Measurements from ENCODE around the gene TM4SF1. TPM values are rescaled to one million over a fixed set of nuclear protein-coding genes. Genes with fewer than 3 reads are reported as not detected.

The TM4SF1 gene
- total and polyA plus RNA-seq, 4 donors, result 117 to 477 (median 213) TPM

DNA sequence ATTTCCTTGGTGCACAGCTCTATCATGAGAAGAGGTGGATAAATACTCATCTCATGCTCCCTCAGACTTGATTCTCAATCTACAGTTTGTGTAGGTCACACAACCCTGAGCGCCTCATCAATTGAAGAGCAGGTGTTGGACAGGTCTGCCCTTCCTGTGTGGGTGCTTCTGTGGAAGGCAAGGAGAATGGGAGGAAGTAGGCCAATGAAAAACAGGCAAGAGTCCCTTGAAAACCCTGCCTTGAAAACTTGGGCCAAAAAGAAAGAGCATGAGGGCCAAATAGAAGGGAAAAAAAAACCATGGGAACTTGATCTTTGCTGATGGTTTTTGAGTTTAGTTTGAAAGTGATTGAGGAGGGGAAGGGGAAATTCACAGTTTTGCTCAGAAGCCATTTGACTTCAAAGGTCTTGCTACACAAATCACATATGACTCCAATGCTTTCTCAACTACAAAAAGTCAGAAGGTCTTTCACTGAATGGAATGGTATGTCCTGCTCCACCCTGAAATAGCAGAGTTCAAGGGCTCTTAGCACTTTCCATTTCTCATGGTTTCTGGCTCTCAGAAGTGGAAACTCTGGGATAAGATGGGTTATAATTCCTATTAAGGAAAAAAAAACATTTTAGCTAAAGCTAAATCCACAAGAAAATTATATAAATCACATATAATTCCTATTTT is 37.2 kb upstream of the TM4SF1 start:
- DNase-seq (no peak), ATAC-seq (ENCODE audit: low FRiP score) (peak; percentile 72)
- Histone ChIP-seq H3K27me3 (ENCODE audit: control insufficient read depth in 1 of 2, insufficient read depth in 2 of 2, low read length in 1 of 2) (no peaks in the 10 kb centered on the region), H3K27ac (ENCODE audit: low read depth in 1 of 2, low read length in 2 of 2) (peak overlapping the region in 1 of 2 donors; percentile 17), H3K9me3 (ENCODE audit: control insufficient read depth, low read length) (no peaks in the 10 kb centered on the region), H3K4me1 (ENCODE audit: control insufficient read depth in 1 of 2, insufficient read depth in 2 of 2, low read length in 2 of 2) (peaks cover 0 to 3% of the 10 kb centered on the region in 2 donors), H3K36me3 (ENCODE audit: control insufficient read depth in 1 of 2, insufficient read depth in 2 of 2, low read length in 1 of 2) (no peaks in the 10 kb centered on the region), H3K4me3 (ENCODE audit: low read length in 2 of 2) (no peak overlapping the region)
- 97 to 100% methylated on average over 1 of the region's 1 CpG for WGBS, 2 donors
- intact Hi-C loops (cut with DNase I), result no loop called here

DNA sequence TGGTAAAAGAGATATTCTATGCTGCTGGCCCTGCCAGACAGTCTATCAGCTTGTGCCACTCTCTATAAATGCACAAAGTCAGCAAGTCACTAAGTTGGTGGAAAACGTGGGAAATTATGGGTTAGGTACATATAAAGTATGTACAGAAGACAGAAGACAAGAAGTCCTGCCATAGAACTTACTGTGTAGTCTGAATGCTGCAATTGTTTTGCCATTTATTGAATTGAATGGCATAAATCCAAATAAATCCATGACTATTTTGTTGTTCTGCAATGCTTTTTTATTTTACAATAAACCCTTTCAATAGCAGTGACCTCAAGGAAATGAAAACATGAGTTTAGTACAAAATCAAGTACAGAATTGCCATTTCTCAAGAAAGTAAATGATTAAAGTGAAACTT is 34.1 kb upstream of the TM4SF1 start:
- intact Hi-C loops (cut with DNase I), result no loop called here
- DNase-seq (no peak), ATAC-seq (ENCODE audit: low FRiP score) (no peak)
- H3K9me3 ChIP-seq (ENCODE audit: control insufficient read depth, low read length), result no peaks in the 10 kb centered on the region
- H3K4me3 ChIP-seq (ENCODE audit: low read length in 2 of 2), result no peak overlapping the region
- WGBS, 2 donors, result 43 to 67% methylated on average over 1 of the region's 1 CpG
- peaks cover 0 to 5% of the 10 kb centered on the region in 2 donors for H3K4me1 ChIP-seq (ENCODE audit: control insufficient read depth in 1 of 2, insufficient read depth in 2 of 2, low read length in 2 of 2)
- no peaks in the 10 kb centered on the region for H3K36me3 ChIP-seq (ENCODE audit: control insufficient read depth in 1 of 2, insufficient read depth in 2 of 2, low read length in 1 of 2)
- H3K27me3 ChIP-seq (ENCODE audit: control insufficient read depth in 1 of 2, insufficient read depth in 2 of 2, low read length in 1 of 2), result no peaks in the 10 kb centered on the region
- H3K27ac ChIP-seq (ENCODE audit: low read depth in 1 of 2, low read length in 2 of 2), result no peak overlapping the region

DNA sequence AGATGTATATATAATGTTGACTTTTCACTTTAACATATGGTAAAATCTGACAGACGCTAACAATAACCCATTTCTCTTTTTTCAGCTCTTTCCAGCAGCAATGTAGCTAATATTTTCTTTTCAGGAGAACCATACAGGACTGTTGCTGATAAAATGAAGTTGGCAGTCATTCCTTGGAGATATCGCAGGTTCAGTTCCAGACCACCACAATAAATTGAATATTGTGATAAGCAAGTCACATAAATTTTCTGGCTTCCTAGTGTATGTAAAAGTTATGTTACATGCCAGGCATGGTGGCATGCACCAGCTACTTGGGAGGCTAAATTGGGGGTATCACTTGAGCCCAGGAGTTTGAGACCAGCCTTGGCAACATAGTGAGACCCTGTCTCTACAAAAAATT is 31.9 kb upstream of the TM4SF1 start:
- ATAC-seq (ENCODE audit: low FRiP score) (no peak), DNase-seq (no peak)
- H3K4me1 ChIP-seq (ENCODE audit: control insufficient read depth in 1 of 2, insufficient read depth in 2 of 2, low read length in 2 of 2), result peaks cover 0 to 2% of the 10 kb centered on the region in 2 donors
- no peak overlapping the region for H3K27ac ChIP-seq (ENCODE audit: low read depth in 1 of 2, low read length in 2 of 2)
- no peaks in the 10 kb centered on the region for H3K9me3 ChIP-seq (ENCODE audit: control insufficient read depth, low read length)
- H3K36me3 ChIP-seq (ENCODE audit: control insufficient read depth in 1 of 2, insufficient read depth in 2 of 2, low read length in 1 of 2), result no peaks in the 10 kb centered on the region
- intact Hi-C loops (cut with DNase I), result loop anchor here in 1 of 2 donors (5.0 kb wide), 1 partner anchor 43 kb away; no protein-coding TSS in a partner anchor
- no peak overlapping the region for H3K4me3 ChIP-seq (ENCODE audit: low read length in 2 of 2)
- 52 to 56% methylated on average over 2 of the region's 2 CpGs for WGBS, 2 donors
- no peaks in the 10 kb centered on the region for H3K27me3 ChIP-seq (ENCODE audit: control insufficient read depth in 1 of 2, insufficient read depth in 2 of 2, low read length in 1 of 2)

DNA sequence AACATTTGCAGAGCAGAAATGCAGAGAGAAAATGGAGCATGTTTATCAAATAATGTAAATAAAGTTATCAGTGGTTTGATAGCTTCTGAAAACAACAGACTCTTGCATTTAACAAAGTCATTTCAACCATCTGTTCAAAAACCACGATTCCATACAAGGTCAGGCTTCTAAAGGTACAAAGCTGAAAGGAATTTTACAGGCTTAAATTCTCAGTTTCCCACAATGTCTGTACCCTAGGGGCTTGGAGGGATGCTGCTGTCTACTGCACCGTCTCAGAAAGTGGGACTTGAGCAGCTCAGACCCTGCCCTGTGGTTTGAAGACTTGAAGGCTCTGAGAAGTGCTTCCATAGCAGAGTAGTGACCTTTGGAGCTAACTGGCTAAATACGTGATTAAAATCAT is 30.4 kb upstream of the TM4SF1 start:
- H3K4me3 ChIP-seq (ENCODE audit: low read length in 2 of 2), result no peak overlapping the region
- peaks cover 0 to 2% of the 10 kb centered on the region in 2 donors for H3K4me1 ChIP-seq (ENCODE audit: control insufficient read depth in 1 of 2, insufficient read depth in 2 of 2, low read length in 2 of 2)
- no peaks in the 10 kb centered on the region for H3K9me3 ChIP-seq (ENCODE audit: control insufficient read depth, low read length)
- H3K36me3 ChIP-seq (ENCODE audit: control insufficient read depth in 1 of 2, insufficient read depth in 2 of 2, low read length in 1 of 2), result no peaks in the 10 kb centered on the region
- intact Hi-C loops (cut with DNase I), result loop anchor here in 1 of 2 donors (5.0 kb wide), 1 partner anchor 44 kb away; no protein-coding TSS in a partner anchor
- H3K27ac ChIP-seq (ENCODE audit: low read depth in 1 of 2, low read length in 2 of 2), result no peak overlapping the region
- ATAC-seq (ENCODE audit: low FRiP score) (no peak), DNase-seq (no peak)
- 11 to 12% methylated on average over 3 of the region's 3 CpGs for WGBS, 2 donors
- H3K27me3 ChIP-seq (ENCODE audit: control insufficient read depth in 1 of 2, insufficient read depth in 2 of 2, low read length in 1 of 2), result no peaks in the 10 kb centered on the region

DNA sequence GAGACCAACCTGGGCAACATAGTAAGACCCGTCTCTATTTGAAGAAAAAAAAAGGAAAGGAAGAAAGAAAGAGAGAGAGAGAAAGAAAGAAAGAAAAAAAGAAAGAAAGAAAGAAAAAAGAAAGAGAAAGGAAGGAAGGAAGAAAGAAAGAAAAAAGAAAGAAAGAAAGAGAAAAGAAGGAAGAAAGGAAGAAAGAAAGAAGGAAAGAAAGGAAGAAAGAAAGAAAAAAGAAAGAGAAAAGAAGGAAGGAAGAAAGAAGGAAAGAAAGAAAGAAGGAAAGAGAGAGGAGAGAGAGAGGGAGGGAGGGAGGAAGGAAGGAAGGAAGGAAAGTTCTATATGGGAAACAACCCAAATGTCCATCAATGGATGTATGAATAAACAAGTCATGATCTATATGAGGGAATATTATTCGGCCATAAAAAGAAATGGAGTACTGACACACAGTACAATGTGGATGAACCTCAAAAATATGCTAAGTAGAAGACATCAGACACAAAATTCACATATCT is 28.8 kb upstream of the TM4SF1 start:
- Histone ChIP-seq H3K4me1 (ENCODE audit: control insufficient read depth in 1 of 2, insufficient read depth in 2 of 2, low read length in 2 of 2) (peaks cover 2 to 3% of the 10 kb centered on the region in 2 donors), H3K27me3 (ENCODE audit: control insufficient read depth in 1 of 2, insufficient read depth in 2 of 2, low read length in 1 of 2) (no peaks in the 10 kb centered on the region), H3K36me3 (ENCODE audit: control insufficient read depth in 1 of 2, insufficient read depth in 2 of 2, low read length in 1 of 2) (no peaks in the 10 kb centered on the region), H3K27ac (ENCODE audit: low read depth in 1 of 2, low read length in 2 of 2) (no peak overlapping the region), H3K4me3 (ENCODE audit: low read length in 2 of 2) (no peak overlapping the region), H3K9me3 (ENCODE audit: control insufficient read depth, low read length) (no peaks in the 10 kb centered on the region)
- intact Hi-C loops (cut with DNase I), result loop anchor here in 1 of 2 donors (5.0 kb wide), 1 partner anchor 46 kb away; no protein-coding TSS in a partner anchor
- no peak for ATAC-seq (ENCODE audit: low FRiP score)
- 98 to 100% methylated on average over 2 of the region's 2 CpGs for WGBS, 2 donors
- no peak for DNase-seq

DNA sequence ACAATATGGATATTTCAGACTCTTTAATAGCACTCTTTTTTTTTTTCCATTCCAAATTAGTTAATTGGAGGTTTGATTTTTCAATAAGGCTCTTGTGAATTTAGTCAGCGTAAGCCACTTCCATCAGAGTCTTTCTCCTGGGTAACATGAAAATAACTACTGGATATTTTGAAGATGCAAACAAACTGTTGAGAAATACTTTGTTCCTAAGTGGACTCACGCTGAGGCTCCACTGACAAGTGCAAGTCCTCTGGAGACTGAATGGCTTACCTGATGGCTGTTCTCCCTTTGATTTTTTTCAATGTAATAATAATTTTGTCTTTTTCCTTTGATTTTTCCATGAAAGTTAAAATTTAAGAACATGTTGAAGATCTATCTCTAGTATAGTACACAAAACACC is 26.0 kb upstream of the TM4SF1 start:
- no peaks in the 10 kb centered on the region for H3K36me3 ChIP-seq (ENCODE audit: control insufficient read depth in 1 of 2, insufficient read depth in 2 of 2, low read length in 1 of 2)
- no peak overlapping the region for H3K27ac ChIP-seq (ENCODE audit: low read depth in 1 of 2, low read length in 2 of 2)
- DNase-seq, result no peak
- ATAC-seq (ENCODE audit: low FRiP score), result no peak
- H3K4me1 ChIP-seq (ENCODE audit: control insufficient read depth in 1 of 2, insufficient read depth in 2 of 2, low read length in 2 of 2), result peaks cover 2 to 6% of the 10 kb centered on the region in 2 donors
- H3K9me3 ChIP-seq (ENCODE audit: control insufficient read depth, low read length), result no peaks in the 10 kb centered on the region
- H3K4me3 ChIP-seq (ENCODE audit: low read length in 2 of 2), result no peak overlapping the region
- WGBS, 2 donors, result 98 to 100% methylated on average over 2 of the region's 2 CpGs
- intact Hi-C loops (cut with DNase I), result no loop called here
- H3K27me3 ChIP-seq (ENCODE audit: control insufficient read depth in 1 of 2, insufficient read depth in 2 of 2, low read length in 1 of 2), result no peaks in the 10 kb centered on the region

DNA sequence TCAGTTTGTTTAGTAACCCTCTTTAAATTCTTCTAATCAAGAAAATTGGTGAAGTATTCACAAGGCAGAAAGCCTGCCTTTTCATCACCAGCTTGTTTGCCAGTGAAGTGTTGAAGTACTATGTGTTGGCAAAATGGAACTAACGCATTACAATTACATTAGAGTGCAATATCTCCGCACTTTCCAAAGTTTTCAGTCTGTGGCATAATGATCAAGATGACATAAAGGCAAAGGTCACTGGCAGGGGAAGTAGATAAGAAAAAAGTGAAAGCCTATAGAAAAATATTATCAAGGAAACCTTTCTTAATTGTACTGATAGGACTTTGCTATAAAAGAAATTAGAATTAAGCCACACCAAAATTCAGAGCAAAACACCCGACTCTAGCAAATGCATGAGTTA is 25.0 kb upstream of the TM4SF1 start:
- Histone ChIP-seq H3K9me3 (ENCODE audit: control insufficient read depth, low read length) (no peaks in the 10 kb centered on the region), H3K36me3 (ENCODE audit: control insufficient read depth in 1 of 2, insufficient read depth in 2 of 2, low read length in 1 of 2) (no peaks in the 10 kb centered on the region), H3K4me1 (ENCODE audit: control insufficient read depth in 1 of 2, insufficient read depth in 2 of 2, low read length in 2 of 2) (peaks cover 0 to 6% of the 10 kb centered on the region in 2 donors), H3K4me3 (ENCODE audit: low read length in 2 of 2) (no peak overlapping the region), H3K27ac (ENCODE audit: low read depth in 1 of 2, low read length in 2 of 2) (peak overlapping the region in 1 of 2 donors; percentile 39), H3K27me3 (ENCODE audit: control insufficient read depth in 1 of 2, insufficient read depth in 2 of 2, low read length in 1 of 2) (no peaks in the 10 kb centered on the region)
- WGBS, 2 donors, result 94 to 95% methylated on average over 3 of the region's 3 CpGs
- no peak for DNase-seq
- no peak for ATAC-seq (ENCODE audit: low FRiP score)
- intact Hi-C loops (cut with DNase I), result no loop called here

DNA sequence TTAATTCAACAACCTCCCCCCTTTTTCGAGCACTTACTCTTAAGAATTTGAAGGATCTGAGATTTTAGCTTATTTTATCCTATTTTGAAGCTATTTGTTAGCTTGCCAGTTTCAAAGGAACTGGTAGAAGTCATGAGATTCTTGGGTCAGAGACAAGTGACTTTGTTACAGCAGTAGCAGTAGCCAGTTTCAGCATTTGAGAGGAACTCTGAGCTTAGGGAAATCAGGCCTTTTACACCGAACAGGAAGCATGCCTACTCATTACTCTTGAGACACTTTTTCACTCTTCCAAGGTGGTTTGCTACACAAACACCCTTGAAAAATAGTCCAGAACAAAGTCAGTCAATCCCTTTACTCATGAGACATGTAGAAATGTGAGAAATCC is 24.5 kb upstream of the TM4SF1 start:
- no peaks in the 10 kb centered on the region for H3K27me3 ChIP-seq (ENCODE audit: control insufficient read depth in 1 of 2, insufficient read depth in 2 of 2, low read length in 1 of 2)
- ATAC-seq (ENCODE audit: low FRiP score), result peak; percentile 71

More for the DNA sequence above, 24.5 kb upstream of the TM4SF1 start:
- Histone ChIP-seq H3K4me3 (ENCODE audit: low read length in 2 of 2) (no peak overlapping the region), H3K9me3 (ENCODE audit: control insufficient read depth, low read length) (no peaks in the 10 kb centered on the region), H3K27ac (ENCODE audit: low read depth in 1 of 2, low read length in 2 of 2) (peak overlapping the region; percentile 67 to 88), H3K4me1 (ENCODE audit: control insufficient read depth in 1 of 2, insufficient read depth in 2 of 2, low read length in 2 of 2) (peaks cover 0 to 6% of the 10 kb centered on the region in 2 donors), H3K36me3 (ENCODE audit: control insufficient read depth in 1 of 2, insufficient read depth in 2 of 2, low read length in 1 of 2) (no peaks in the 10 kb centered on the region)
- intact Hi-C loops (cut with DNase I), result loop anchor here in 1 of 2 donors (1.0 to 2.0 kb wide), 2 partner anchors 25 to 71 kb away; partner anchors contain the start of gene TM4SF1
- DNase-seq, result no peak
- WGBS, 2 donors, result 7 to 12% methylated on average over 2 of the region's 2 CpGs
